HG02678 (cell line): ENCODE measurements around the gene ARAF.
"Not testable (repeated sequence)": the region's sequence is repeated elsewhere in the genome, so short reads cannot be mapped to it uniquely, and the experiment has no call there.

Experiments
- ATAC-seq: cut with Tn5 transposase; IDR thresholded peaks from one replicate; pipeline ENCODE4 v1.9.1; 2021; ENCODE audit warnings: mild to moderate bottlenecking, moderate library complexity; ENCODE audit not compliant: unreplicated experiment

The ARAF gene

GRCh38 chrX:47584714-47585113, 23.7 kb downstream of the ARAF start:
- ATAC-seq = no peak

DNA sequence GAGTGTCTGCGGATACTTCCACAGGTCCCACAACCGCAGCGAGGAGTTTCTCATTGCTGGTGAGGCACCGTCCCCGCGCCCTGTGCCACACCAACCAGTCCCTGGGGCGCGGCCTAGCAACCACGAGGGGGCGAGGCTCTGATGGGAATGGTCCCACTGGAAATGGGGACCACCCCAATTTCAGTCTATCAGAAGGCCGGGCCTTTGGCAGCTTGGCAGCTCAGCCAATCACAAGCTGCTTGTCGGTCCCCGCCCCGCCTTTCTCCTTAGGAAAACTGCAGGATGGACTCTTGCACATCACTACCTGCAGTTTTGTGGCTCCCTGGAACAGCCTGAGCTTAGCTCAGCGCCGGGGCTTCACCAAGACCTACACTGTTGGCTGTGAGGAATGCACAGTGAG, 24.3 kb downstream of the ARAF start:
- no peak for ATAC-seq

- no peak for ATAC-seq
These were observed 25.2 kb downstream of the ARAF start for GRCh38 chrX:47586043-47586787.

DNA sequence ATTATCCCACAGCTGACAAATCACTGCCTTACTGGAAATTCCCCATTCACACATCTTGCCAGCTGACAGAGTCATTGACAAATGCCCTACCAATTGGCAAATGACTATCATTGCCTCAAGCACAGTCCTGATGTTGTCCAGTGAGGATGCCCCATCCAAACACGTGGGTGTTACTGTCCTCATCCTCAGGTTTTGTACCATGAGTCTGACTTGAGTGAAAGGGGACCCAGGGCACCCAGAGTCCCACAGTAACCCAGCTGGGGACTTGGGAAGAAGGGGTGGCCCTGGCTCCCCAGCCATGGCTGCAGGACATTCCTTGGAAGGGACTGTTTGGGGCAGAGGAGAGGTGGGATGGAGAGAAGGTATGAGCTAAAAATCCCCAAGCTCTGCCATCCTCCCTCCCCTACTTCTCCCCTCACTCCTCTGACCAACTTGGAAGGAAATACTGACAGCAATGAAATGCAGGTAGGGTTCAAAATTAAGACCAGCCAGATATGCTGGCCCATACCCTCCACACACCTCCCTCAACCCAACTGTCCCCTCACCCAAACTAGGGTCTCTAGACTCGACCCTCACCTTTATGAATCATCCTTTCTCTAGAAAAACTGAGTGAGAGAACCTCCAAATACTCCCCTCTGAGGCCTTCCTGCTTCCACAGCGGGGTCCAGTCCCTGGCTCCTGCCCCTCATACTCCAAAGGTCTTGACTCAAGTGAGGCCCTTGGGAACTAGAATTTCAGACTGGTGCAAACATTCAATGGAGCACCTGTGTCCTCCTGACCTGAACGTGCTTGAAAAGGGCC, 26.3 kb downstream of the ARAF start:
- no peak for ATAC-seq

- ATAC-seq = no peak
These were observed 27.1 kb downstream of the ARAF start for GRCh38 chrX:47587906-47588735.

GRCh38 chrX:47590984-47591383, 30.0 kb downstream of the ARAF start:
- no peak for ATAC-seq

GRCh38 chrX:47593522-47593921, 32.5 kb downstream of the ARAF start:
- ATAC-seq = no peak

- no peak for ATAC-seq
These were observed 34.8 kb downstream of the ARAF start for GRCh38 chrX:47595716-47596251.

DNA sequence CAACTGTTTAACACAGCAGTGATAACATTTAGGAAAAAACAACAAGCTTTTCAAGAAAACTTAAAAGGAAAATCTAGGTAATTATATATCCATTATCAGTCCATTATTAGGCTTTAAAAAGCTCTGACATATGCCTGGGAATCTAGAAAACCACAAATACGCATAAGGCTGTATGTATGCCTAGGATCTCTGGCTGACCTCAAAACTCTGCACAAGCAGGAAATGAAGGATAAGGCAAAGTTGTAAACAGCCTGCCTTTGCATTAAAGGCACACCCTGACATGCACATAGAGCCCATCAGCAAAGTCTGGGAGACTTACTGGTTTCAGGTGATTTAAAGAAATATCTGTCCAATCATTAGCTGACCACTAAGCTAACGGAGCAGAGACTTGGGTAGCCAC, 35.3 kb downstream of the ARAF start:
- ATAC-seq = no peak

DNA sequence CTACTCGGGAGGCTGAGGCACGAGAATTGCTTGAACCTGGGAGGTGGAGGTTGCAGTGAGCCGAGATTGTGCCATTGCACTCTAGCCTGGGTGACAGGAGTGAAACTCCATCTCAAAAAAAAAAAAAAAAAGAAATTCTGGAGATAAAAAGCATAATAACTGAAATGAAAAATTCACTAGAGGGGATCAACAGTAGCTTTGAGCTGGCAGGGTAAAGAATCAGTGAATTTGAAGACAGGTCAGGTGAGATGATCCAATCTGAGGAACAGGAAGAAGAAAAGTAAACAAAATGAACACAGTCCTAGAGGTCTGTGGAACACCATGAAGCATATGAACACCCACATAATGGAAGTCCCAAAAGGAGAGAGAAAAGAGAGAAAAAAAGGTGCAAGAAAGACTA, 36.2 kb downstream of the ARAF start:
- ATAC-seq = no peak

DNA sequence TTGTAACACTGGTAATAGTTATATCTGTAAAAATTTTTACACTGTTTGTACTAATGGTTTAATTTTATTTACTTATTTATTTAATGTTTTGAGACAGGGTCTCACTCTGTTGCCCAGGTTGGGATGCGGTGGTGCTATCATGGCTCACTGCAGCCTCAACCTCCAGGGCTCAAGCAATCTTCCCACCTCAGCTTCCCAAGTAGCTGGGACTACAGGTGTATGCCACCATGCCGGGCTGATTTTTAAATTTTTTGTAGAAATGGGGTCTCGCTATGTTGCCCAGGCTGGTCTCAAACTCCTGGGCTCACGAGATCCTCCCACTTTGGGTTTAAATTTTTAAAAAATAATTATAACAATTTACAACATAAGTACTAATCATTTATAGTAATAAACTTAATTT, 42.1 kb downstream of the ARAF start:
- not testable (repeated sequence) for ATAC-seq

DNA sequence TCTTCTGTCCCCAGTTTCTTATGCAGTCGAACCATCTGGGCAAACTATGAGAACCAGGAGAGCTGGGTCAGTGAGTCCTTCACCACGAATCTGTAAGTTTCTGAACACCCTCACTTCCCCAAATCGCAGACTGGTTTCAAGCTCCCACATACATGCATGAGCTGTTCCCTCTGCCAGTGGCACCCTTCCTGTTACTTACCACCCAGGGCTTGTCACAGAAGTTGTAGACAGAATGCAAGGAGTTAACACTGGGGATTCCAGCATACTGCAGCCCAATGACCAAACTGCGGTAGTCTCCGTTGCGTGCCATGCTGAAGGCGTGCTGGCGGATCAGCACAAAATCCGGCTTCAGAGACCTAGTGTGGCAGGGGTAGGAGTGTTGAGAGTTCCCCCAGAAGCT, 44.0 kb downstream of the ARAF start:
- no peak for ATAC-seq

DNA sequence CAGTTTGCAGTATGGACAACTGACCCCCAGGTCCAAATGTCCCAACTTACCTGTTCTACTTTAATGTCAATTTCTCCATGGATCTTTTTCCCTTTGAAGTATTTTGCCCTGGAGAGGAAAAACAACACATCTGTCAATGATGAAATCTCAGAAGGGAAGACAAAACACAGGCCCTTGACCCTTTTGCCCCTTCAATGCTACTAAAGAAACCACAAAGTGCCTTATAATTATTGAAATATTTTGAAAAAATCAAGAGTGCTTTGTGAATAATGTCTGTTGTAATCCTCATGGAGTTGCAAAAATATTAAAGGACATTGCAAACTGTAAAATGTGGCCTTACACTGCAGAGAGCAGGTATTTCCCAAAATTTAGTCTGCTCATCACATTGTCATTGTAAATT, 46.1 kb downstream of the ARAF start:
- ATAC-seq = no peak

DNA sequence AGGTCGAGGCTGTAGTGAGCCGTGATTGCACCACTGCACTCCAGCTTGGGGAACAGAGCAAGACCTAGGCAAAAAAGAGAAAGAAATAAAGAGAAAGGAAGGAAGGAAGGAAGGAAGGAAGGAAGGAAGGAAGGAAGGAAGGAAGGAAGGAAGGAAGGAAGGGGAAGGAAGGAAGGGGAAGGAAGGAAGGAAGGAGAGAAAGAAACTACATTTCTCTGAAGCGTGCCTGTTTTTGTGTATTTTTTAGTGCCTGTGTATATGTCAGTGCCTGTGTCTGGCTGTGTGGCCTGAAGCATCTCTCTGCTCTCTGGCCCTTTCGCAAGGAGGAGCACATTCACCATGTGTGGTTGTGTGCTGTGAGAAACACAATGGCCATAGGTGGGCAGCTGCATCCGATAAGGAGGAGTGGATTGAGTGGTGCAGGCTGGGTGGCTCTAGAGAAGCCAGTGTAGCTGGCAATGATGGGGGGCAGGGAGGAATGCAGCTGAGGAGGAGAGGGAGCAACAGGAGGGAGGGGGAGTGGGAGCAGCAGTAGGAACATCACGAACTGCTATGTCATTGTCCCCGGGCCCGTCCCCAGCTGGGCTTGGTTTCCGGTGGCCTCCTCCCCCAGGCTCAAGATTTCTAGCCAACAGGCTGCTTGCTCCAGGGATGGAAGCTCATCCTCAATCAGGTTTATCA, 47.3 kb downstream of the ARAF start:
- ATAC-seq = no peak

DNA sequence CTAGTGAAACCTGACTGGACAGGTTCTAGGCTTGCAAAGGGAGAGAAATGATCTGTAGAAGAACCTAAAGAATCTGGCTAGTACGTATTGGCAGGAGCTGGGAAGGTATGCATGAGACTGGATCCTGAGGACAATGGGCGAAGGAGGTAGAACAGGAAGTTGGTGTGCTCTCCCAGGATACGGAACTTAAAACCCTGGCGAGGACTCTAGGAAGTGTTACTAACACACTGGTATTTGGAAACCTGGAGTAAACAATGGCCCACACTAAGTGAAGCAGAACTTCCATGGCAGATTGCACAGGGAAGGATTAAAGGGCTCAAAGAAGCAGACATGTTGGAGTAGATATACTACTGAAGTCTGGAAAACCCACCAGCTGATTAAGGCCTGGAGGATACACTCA, 49.5 kb downstream of the ARAF start:
- no peak for ATAC-seq

GRCh38 chrX:47611489-47611888, 50.5 kb downstream of the ARAF start:
- no peak for ATAC-seq

GRCh38 chrX:47611926-47612325, 50.9 kb downstream of the ARAF start:
- no peak for ATAC-seq

- no peak for ATAC-seq
These were observed 51.4 kb downstream of the ARAF start for GRCh38 chrX:47612418-47612817.

- no peak for ATAC-seq
These were observed 52.1 kb downstream of the ARAF start for GRCh38 chrX:47613082-47613481.

DNA sequence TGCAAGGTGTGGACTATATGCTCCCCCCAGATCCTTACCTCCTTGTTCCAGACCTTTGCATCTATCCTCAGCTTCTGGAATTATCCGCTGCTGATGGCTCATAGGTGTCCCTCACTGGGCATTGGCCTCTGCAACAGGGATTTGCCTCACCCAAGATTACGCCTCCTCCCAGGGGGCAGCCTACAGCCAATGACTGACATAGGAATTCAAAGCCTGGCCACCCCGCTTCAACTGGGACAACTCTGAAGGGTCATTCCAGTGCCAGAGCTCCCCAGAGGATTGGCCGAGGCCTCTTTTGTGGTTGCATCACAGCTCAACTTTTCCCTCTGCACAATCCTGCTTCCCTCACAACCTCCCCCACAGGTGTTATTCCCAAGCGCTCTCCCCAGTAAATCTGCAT, 53.6 kb downstream of the ARAF start:
- ATAC-seq = no peak
